NCI-H2107 treated with DMSO at 0.1 percent for 48 hours (cell line): ENCODE data around the gene PRC1.
"Not testable (repeated sequence)": the region's sequence is repeated elsewhere in the genome, so short reads cannot be mapped to it uniquely, and the experiment has no call there.

Experiments
- DNase-seq: peaks from one replicate; lab custom pipeline; 2025; ENCODE audit not compliant: unreplicated experiment; lab: John Stamatoyannopoulos, UW

Gene PRC1

GRCh38 chr15:90994417-90995311, at the start of gene PRC1:
TSS of gene PRC1 (minus strand) at chr15:90994535. CDS start at chr15:90994417, 118 bp downstream.
- DNase-seq = peak; percentile 77

- DNase-seq = no peak
These were observed 49.0 kb upstream of the PRC1 start for GRCh38 chr15:91043202-91043874.

DNA sequence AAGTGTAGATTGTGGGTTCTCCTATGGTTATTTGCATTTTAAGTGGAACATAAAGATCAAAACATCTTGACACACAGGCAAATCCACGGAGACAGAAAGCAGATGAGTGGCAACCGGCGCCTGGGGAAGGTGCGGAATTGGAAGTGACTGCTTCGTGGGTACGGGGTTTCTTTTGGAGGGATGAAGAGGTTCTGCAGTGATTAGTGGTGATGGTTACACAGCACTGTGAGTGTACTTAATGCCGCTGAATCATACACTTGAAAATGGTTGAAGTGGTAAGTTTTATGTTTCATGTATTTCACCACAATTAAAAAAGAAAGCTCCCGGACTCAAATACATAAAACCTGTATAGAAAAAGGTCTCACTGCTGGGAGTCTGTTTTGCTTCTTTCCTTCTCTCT, 46.5 kb upstream of the PRC1 start:
- DNase-seq = peak; percentile 47

- DNase-seq = no peak
These were observed 45.7 kb upstream of the PRC1 start for GRCh38 chr15:91039996-91040395.

GRCh38 chr15:91032919-91033803, 38.8 kb upstream of the PRC1 start:
- DNase-seq = peak; percentile 37

- no peak for DNase-seq
These were observed 37.5 kb upstream of the PRC1 start for GRCh38 chr15:91031796-91032195.

DNA sequence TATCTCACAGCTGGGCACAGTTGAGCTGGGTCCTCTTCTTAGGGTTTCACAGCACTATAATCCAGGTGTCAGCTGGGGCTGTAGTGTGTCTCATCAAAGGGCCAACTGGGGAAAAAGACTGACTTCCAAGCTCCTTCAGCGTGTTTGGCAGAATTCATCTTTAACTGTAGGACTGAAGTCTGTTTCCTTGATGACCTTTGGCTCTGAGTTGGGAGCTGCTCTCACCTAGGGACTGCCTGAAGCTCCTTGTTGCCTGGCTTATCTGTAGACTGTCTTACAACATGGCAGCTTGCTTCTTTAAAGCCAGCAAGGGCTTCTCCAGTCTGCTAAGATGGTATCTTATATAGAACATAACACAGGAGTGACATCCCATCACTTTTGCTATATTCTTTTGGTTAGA, 33.3 kb upstream of the PRC1 start:
- no peak for DNase-seq

DNA sequence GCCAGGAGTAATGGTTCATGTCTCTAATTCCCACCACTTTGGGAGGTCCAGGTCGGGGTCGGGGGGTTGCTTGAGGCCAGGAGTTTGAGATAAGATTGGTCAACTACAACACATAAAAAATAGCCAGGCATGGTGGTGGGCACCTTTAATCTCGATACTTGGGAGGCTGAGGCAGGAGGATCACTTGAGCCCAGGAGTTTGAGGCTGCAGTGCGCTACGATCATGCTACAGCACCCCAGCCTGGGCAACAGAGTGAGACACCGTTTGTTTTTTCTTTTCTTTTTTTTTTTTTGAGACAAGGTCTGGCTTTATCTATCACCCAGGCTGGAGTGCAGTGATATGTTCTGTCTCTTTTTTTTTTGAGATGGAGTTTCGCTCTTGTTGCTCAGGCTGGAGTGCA, 29.4 kb upstream of the PRC1 start:
- no peak for DNase-seq

DNA sequence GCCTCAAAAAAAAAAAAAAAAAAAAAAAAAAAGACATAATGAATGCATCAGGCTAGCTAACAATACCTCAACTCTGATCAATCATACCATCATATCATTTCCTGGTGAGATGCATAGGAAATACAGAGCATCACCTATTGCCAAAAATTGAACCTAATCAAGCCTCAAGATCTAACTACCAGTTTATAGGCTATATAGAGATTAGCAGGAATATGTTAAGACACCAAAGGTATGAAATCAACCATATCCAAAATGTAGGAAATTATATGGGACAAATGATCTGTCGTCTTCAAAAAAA, 28.4 kb upstream of the PRC1 start:
- no peak for DNase-seq

- DNase-seq = peak; percentile 52
These were observed 27.9 kb upstream of the PRC1 start, which contains the start of gene VPS33B for GRCh38 chr15:91022075-91022831. TSS of gene VPS33B (minus strand) at chr15:91022594. CDS start at chr15:91022249, 345 bp downstream.

DNA sequence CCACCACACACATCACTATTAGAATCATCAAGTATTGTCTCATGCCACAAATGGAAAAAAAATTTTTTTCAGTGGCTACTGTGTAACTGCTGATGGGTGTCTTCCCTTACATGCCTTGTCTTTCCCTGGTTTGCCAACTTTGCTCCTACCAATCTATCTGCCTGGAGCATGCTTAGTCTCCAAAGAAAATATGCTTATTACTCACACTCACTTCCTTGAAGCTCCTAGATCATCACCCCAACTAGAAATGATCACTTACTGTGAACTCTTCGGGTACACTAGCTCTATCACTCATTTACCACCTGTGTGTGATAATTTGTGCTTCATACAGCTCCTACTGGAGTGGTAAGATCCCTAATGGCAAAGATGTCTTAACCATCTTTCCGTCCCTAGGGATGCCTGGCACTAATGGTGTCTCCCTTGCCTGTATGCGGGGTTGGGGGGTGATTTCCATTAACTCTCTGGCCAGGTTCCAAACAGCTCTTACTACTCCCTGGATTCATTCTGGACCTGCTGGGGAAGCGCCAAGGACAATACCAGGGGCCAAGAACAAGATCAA, 27.3 kb upstream of the PRC1 start:
- no peak for DNase-seq

GRCh38 chr15:91018158-91018557, 23.8 kb upstream of the PRC1 start:
- no peak for DNase-seq

DNA sequence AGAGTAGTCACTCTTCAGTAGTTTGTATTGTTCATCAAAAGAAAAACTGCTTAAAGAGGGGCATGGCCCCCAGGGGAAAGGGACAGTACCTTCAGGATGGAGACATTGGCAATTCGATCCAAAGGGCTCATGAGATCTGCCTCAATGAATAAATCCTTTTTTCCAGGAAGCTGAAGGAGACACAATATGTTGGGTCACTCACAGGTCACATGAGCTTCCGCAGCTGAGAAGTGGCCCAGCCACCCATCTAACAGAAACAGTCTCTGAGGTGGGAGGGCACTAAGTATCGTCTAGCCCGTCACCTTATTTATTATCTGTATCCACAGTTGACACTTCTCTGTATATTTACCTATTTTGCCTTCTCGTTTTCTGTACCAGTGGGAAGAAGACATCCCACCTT, 23.4 kb upstream of the PRC1 start:
- DNase-seq = no peak

- not testable (repeated sequence) for DNase-seq
These were observed 19.4 kb upstream of the PRC1 start for GRCh38 chr15:91013701-91014100.

DNA sequence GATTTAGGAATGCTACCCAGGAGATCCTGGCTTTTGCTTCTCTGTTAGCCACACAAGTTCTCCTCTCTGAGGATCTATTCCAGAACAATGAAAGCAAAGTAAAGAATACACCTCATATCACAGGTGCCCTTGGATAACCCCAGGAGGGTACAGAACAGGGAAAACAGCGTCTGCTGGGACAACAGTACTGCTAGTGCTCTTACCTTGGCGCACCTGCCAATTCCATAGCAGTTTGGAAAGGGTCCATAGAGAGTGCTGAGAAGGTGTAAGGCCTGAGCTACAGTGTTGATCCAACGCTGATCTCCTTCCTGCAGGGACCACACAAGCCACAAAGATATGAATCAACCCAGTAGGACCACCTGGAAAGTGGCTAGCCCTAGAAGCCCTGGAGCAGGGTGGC, 12.9 kb upstream of the PRC1 start:
- DNase-seq = no peak

- DNase-seq = no peak
These were observed 6.9 kb upstream of the PRC1 start for GRCh38 chr15:91001209-91001608.

GRCh38 chr15:90998737-90999136, 4.4 kb upstream of the PRC1 start:
- DNase-seq = no peak

DNA sequence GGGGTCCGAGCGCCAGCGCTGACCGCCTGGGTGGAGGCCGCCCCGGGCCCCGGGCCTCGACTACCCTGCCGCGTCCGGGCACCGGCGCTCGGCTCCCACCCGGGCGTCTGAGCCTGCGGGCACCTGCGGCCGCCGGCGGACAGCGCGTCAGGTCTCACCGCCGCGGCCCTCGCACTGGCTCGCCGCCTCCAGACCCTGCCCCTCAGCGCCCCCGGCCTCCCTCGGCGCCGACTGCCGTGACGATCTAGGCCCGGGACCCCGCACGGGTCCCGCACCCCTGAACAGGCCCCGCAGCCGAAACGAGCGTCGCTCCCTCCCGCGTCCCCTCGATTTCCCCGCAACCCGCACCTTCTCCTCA, 297 bp downstream of the PRC1 start:
- DNase-seq = no peak

DNA sequence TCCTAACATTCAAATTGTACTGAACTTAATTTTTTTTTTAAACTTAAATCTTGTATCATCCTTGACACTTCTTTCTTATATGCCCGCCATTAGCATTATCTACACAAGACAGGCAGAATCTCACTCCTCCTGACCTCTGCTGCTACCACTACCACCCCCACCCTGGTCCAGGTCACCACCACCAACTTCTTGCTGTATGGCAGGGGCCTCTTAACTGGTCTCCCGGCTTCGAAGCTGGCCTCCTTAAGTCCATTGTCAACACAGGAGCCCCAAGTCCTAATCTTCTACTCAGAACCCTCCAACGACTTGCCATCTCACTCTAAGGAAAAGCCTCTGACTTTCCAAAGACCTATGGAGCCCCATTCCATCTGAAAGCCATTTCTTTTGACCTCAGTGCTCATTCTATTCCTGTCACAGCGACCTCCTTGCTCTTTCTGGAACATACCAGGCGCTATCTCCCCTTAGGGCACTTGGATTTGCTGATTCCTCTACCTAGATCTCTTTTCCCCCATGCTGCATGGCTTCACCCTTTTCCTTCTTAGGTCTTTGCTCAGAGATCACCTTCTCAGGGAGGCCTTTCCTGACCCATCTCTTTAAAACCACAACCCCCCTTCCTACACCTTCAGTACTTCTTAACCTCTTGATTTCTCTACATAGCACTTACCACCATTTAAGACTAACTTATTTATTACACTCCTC, 2.6 kb downstream of the PRC1 start:
- DNase-seq = no peak

- DNase-seq = no peak
These were observed 3.9 kb downstream of the PRC1 start for GRCh38 chr15:90990446-90990845.
